Type B pancreatic cell (in vitro differentiated cells): ENCODE measurements around the gene PERCC1. TPM values are rescaled to one million over a fixed set of nuclear protein-coding genes. Genes with fewer than 3 reads are reported as not detected.
"Not testable (repeated sequence)": the region's sequence is repeated elsewhere in the genome, so short reads cannot be mapped to it uniquely, and the experiment has no call there.

ENCODE experiments used
- DNase-seq: peaks from one replicate; pipeline ENCODE4 v3.0.0; 2021; ENCODE audit warnings: mixed read lengths; ENCODE audit not compliant: unreplicated experiment; ENCODE audit errors: extremely low spot score
- H3K27ac Mint-ChIP-seq: 2 replicates; pipeline ENCODE4 v1.8.0; 2021; ENCODE audit warnings: mild to moderate bottlenecking, mixed read lengths
- H3K27me3 Mint-ChIP-seq: 2 replicates; pipeline ENCODE4 v1.8.0; 2021; ENCODE audit warnings: mixed read lengths
- H3K36me3 Mint-ChIP-seq: 2 replicates; pipeline ENCODE4 v1.8.0; 2021; ENCODE audit warnings: mixed read lengths
- H3K4me1 Mint-ChIP-seq: one replicate; pipeline ENCODE4 v1.8.0; 2021; ENCODE audit warnings: mixed read lengths; ENCODE audit not compliant: unreplicated experiment
- H3K4me3 Mint-ChIP-seq: 2 replicates; pipeline ENCODE4 v1.8.0; 2021; ENCODE audit warnings: mild to moderate bottlenecking, mixed read lengths
- H3K9me3 Mint-ChIP-seq: 2 replicates; pipeline ENCODE4 v1.8.0; 2021; ENCODE audit warnings: mixed read lengths
- total RNA-seq: library from RNA; stranded (reverse); gene quantifications from 2 replicates; pipeline ENCODE4 v1.2.1, GENCODE V29; 2021; ENCODE audit warnings: low replicate concordance
- TF ChIP-seq, protein P1 (sequence below): fragments of 200-600 bp; sonication (generic); conservative IDR thresholded peaks from 2 replicates; pipeline ENCODE4 v1.5.0; 2021; ENCODE audit warnings: antibody characterized with exemption, mild to moderate bottlenecking

The PERCC1 gene
- total RNA-seq, 1 donor from 2014 or later, result 0.77 TPM

DNA sequence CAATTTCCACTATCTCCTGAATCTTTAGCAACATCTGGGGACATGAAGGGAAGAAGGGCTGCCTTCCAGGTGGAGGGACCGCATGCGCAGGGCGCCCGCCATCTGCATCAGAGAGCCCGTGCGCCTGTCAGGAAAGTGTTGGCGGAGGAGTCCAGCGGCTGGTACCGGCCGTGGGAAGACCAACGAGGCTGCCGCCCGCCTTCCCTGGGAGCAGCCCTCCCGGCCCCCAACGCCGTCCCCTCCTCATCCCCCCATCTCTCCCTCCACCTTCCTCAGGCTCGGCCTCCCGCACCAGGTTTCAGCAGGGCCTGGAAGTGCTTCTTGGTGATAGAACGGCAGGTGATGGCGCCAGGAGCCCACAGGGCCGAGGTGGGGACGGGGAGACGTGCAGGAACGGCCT lies 35.2 kb downstream of the PERCC1 start:
- Mint-ChIP-seq H3K27me3 (no peaks in the 10 kb centered on the region), H3K36me3 (no peaks in the 10 kb centered on the region), H3K4me3 (no peak overlapping the region), H3K27ac (no peak overlapping the region), H3K4me1 (peaks cover 8% of the 10 kb centered on the region), H3K9me3 (no peaks in the 10 kb centered on the region)
- peak; percentile 56 for DNase-seq
- TF ChIP-seq, protein P1, sequence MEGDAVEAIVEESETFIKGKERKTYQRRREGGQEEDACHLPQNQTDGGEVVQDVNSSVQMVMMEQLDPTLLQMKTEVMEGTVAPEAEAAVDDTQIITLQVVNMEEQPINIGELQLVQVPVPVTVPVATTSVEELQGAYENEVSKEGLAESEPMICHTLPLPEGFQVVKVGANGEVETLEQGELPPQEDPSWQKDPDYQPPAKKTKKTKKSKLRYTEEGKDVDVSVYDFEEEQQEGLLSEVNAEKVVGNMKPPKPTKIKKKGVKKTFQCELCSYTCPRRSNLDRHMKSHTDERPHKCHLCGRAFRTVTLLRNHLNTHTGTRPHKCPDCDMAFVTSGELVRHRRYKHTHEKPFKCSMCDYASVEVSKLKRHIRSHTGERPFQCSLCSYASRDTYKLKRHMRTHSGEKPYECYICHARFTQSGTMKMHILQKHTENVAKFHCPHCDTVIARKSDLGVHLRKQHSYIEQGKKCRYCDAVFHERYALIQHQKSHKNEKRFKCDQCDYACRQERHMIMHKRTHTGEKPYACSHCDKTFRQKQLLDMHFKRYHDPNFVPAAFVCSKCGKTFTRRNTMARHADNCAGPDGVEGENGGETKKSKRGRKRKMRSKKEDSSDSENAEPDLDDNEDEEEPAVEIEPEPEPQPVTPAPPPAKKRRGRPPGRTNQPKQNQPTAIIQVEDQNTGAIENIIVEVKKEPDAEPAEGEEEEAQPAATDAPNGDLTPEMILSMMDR, result no peak

DNA sequence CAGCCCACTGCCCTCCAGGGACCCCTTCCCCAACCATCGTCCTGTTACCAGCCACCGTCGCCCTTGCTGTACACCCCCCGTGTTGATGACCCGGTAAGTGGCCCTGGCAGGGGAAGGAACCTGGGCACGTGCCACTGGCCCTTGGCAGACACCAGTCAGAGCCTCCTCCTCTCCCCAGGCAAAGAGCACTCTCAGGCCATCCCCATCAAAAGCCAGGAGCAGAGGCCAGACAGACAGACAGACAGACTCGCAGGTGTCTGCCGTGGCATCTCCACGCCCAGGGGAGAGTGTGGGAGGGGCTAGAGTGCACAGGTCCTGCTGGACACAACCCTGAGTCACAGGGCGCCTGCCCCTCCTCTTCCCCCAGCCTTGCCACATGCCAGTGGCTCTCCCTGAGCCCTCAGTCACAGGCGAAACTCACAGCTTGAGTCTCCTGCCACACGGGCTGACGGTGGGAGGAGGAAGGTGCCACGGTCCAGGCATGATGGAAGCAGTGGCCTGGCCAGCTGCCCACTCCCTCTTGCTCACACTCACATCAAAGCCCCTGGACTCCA lies 36.2 kb downstream of the PERCC1 start:
- DNase-seq, result peak; percentile 67
- TF ChIP-seq, protein P1, result no peak
- Mint-ChIP-seq H3K9me3 (no peaks in the 10 kb centered on the region), H3K27me3 (no peaks in the 10 kb centered on the region), H3K36me3 (no peaks in the 10 kb centered on the region), H3K4me3 (no peak overlapping the region), H3K27ac (no peak overlapping the region), H3K4me1 (peaks cover 8% of the 10 kb centered on the region)

DNA sequence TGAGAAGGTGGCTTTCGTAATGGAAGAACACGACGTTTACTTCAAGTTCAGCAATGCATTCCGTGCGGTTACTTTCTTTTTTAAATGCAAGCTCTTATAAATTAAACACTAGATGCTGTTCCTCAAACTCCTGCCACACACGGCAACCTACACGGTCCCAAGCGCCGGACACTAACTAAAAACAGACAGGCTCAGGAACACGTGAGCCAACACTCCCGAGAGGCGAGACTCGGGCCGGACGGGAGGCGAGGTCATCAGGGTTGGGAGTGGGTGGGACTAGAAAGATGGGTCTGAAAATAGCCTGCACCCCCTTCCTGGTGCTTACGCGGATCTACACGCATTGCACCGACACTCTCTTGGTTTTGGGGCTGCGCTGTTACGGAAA lies 37.5 kb downstream of the PERCC1 start:
- TF ChIP-seq, protein P1, result no peak
- H3K9me3 Mint-ChIP-seq, result no peaks in the 10 kb centered on the region
- no peak for DNase-seq
- no peaks in the 10 kb centered on the region for H3K36me3 Mint-ChIP-seq
- no peak overlapping the region for H3K27ac Mint-ChIP-seq
- no peak overlapping the region for H3K4me3 Mint-ChIP-seq
- H3K27me3 Mint-ChIP-seq, result no peaks in the 10 kb centered on the region
- H3K4me1 Mint-ChIP-seq, result peaks cover 13% of the 10 kb centered on the region

- H3K9me3 Mint-ChIP-seq, H3K27ac Mint-ChIP-seq, DNase-seq, H3K4me3 Mint-ChIP-seq, H3K27me3 Mint-ChIP-seq, H3K36me3 Mint-ChIP-seq: not testable (repeated sequence)
- H3K4me1 Mint-ChIP-seq, result peaks cover 13% of the 10 kb centered on the region
Measured at GRCh38 chr16:1469141-1469540, 38.3 kb downstream of the PERCC1 start.

DNA sequence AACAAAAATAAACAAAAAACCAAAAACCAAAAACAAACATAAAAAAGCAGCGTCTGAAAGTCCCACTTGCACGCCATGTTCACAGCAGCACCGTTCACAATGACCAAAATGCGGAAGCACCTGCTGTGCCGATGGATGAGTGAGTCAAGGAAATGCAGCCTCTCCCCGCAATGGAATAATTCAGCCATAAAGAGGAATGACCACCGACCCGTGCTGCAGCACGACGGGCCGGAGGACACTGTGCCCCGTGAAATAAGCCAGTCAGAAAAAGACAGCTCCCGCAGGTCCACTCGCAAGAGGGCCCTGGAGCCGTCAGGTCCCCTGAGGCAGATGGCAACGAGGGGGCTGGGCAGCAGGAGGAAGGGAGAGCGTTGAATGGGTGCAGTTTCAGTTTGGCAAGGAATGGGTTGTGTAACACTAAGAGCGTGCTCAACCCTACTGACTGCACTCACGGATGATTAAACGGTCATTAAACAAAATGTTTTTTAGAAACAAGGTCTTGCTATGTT lies 38.9 kb downstream of the PERCC1 start:
- Mint-ChIP-seq H3K27ac (no peak overlapping the region), H3K36me3 (no peaks in the 10 kb centered on the region)

More for the DNA sequence above, 38.9 kb downstream of the PERCC1 start:
- H3K4me1 Mint-ChIP-seq, result peaks cover 13% of the 10 kb centered on the region
- TF ChIP-seq, protein P1, result no peak
- DNase-seq, result no peak
- no peaks in the 10 kb centered on the region for H3K9me3 Mint-ChIP-seq
- no peaks in the 10 kb centered on the region for H3K27me3 Mint-ChIP-seq
- no peak overlapping the region for H3K4me3 Mint-ChIP-seq
